Umbilical cord (tissue), 2 donors: ENCODE measurements around the gene ATP6V0A4. TPM values are rescaled to one million over a fixed set of nuclear protein-coding genes. Genes with fewer than 3 reads are reported as not detected.
A peak's percentile ranks its signal among the peaks of the same experiment; 100 is the strongest.
"Not testable (repeated sequence)": the region's sequence is repeated elsewhere in the genome, so short reads cannot be mapped to it uniquely, and the experiment has no call there.

Experiments used
- DNase-seq: peaks from one replicate; pipeline ENCODE4 v3.0.0-alpha.2; 2015; ENCODE audit warnings: low spot score
- total RNA-seq: library from RNA; depleted of rRNA; stranded (reverse); fragments of >200 nt; gene quantifications from one replicate; pipeline ENCODE4 v1.2.3, GENCODE V29; 2014; ENCODE audit warnings: low replicate concordance; ENCODE audit not compliant: insufficient read depth

Gene ATP6V0A4
- total RNA-seq: 7.7 TPM

- DNase-seq: no peak
Measured at GRCh38 chr7:138797715-138798320, at the start of gene ATP6V0A4, which contains the start of gene TMEM213. Gene ATP6V0A4 (minus strand): TSS chr7:138798196. CDS start chr7:138771247, 26,949 bp downstream. Gene TMEM213 (plus strand): TSS chr7:138797994. CDS start chr7:138798105, 111 bp downstream.

- no peak for DNase-seq
Measured at GRCh38 chr7:138845711-138846110, 47.7 kb upstream of the ATP6V0A4 start.

GRCh38 chr7:138843632-138844580 lies 45.9 kb upstream of the ATP6V0A4 start:
- no peak for DNase-seq

GRCh38 chr7:138842111-138842510 lies 44.1 kb upstream of the ATP6V0A4 start:
- peak; percentile 85 for DNase-seq

DNA sequence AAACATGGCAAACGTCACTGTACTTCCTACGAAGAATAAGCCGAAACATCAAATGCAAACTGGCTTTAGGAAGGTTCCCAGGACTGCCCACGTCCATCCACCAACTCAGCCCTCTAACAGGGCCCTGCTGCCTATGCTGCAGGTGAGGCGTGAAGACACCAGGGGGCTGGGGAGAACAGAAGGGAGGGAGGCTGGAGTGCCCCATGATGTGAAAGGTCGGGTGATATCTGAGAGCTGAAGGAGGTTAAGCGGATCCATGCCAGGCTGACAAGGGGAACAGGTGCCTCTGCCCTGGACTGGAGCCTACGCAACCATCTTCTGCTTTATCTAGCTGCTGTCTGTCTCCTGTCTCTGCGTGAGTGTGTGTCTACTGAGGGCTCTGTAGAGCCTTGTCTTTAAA lies 40.2 kb upstream of the ATP6V0A4 start:
- no peak for DNase-seq

DNA sequence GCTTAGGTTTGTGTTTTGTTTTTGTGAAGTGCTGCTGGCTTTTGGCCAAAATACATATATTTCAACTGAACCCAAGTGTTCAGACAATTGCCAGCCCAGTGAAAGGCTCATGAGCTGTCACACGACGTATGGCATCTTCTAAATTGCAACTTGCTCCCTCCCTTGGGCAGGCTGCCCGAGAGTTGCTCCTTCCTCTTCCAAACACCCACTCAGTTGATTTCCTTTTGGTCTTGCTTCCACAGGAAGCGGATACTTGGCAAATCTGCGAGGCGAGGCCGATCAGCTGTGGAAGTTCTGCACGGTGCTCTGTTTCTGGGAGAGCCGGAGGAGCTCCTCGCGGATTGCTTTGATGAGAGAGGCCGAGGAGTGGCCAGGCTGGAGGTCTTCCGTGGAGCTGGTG lies 39.6 kb upstream of the ATP6V0A4 start:
- no peak for DNase-seq

- no peak for DNase-seq
Measured at GRCh38 chr7:138835087-138835486, 37.1 kb upstream of the ATP6V0A4 start.

- no peak for DNase-seq
Measured at GRCh38 chr7:138834583-138834982, 36.6 kb upstream of the ATP6V0A4 start.

DNA sequence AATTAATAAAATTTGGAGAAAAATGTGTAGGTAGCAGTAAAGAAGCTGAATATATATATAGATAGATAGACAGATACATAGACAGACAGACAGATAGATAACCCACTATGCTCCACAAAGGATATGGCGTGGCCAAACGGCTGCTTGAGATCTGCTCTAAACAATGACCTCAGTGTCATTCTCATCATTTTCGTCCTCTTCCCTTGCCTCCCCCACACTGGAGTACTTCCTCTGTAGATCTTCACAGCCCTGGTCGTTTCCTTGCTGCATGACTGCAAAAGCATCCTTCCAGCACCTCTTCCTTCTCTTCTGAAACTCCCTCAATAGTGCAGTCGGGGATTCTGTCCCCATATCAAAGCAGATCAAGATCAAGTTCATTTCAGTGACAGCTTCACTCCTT lies 35.6 kb upstream of the ATP6V0A4 start:
- DNase-seq: no peak

GRCh38 chr7:138832966-138833365 lies 35.0 kb upstream of the ATP6V0A4 start:
- DNase-seq: no peak

DNA sequence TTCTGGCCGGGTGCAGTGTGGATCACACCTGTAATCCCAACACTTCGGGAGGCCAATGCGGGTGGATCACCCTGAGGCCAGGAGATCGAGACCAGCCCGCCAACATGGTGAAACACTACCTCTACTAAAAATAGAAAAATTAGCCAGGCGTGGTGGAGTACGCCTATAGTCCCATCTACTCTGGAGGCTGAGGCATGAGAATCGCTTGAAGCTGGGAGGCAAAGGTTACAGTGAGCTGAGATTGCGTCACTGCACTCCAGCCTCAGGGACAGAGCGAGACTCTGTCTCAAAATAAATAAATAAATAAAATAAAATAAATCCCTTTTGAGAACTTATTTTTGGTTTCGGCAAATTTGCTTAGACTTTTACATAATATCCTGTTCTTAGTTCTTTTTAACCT lies 31.3 kb upstream of the ATP6V0A4 start:
- DNase-seq: no peak

DNA sequence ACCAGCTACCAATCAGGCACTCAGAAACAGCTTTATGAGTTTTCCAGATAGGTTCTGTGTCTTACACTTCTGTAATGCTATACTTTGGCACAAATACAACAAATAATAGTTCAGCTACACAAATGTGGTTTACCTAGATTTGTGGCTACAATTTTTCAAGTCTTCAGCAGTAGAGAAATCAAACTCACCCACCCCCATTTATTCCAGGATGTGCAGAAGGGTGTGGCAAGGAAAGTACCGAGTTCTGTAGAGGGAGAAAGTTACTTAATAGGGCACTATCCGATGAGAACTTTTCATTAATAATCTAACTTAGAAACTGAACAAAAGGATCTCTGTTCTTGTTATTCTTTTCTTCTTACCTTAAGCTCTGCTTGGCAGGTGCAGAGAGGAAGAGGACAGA lies 30.3 kb upstream of the ATP6V0A4 start:
- no peak for DNase-seq

- no peak for DNase-seq
Measured at GRCh38 chr7:138825049-138825721, 27.2 kb upstream of the ATP6V0A4 start.

DNA sequence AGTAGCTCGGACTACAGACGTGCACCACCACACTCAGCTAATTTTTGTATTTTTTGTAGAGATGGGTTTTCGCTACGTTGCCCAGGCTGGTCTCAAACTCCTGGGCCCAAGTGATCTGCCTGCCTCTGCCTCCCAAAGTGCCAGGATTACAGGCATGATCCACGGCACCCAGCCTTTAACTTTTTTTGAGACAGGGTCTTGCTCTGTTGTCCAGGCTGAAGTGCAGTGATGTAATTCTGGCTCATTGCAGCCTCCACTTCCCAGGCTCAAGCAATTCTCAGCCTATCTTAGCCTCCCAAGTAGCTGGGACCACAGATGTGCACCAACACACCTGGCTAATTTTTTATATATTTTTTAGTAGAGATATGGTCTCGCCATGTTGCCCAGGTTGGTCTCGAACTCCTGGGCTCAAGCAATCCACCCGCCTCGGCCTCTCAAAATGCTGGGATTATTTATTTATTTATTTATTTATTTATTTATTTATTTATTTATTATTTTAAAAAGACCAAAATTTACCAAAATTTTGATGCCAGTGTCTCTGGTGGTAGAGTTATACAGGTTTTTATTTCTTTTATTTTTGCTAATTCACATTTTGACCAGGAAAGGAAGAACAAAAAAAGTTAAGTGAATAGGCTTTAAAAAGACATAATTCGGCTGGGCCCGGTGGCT lies 25.0 kb upstream of the ATP6V0A4 start:
- DNase-seq: no peak

DNA sequence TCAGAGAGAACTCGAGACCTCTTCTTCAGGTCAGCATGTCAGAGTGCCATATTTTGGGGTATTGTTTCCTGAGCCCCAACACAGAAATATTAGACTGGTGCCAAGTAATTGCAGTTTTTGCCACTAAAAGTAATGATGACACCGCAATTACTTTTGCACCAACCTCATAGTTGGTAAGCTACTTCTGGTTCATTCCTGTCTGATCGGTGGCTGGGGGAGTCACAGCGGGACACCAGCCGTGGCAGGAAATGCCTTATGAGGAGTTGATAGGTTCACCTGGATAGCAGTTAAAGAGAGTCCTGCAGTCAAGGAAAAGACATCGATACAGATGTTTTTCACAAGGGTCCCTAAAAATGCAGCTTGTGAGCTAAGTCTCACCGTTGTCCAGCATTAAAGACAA lies 23.9 kb upstream of the ATP6V0A4 start:
- no peak for DNase-seq

DNA sequence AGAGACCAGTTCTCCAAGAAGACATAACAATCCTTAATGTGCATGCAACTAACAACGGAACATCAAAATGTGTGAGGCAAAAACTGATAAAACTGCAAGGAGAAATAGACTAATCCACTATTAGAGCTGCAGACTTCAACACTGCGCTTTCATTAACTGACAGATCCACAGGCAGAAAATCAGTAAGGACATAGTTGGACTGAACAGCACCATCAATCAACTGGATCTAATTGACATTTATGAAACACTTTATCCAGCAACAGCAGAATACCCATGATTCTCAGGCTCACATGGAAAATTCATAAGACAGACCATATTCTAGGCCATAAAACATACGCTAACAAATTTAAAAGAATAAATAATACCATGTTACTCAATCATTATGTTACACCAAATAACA lies 21.6 kb upstream of the ATP6V0A4 start:
- no peak for DNase-seq

- no peak for DNase-seq
Measured at GRCh38 chr7:138816650-138817049, 18.7 kb upstream of the ATP6V0A4 start.

- DNase-seq: peak; percentile 48
Measured at GRCh38 chr7:138814816-138815332, 16.9 kb upstream of the ATP6V0A4 start.

DNA sequence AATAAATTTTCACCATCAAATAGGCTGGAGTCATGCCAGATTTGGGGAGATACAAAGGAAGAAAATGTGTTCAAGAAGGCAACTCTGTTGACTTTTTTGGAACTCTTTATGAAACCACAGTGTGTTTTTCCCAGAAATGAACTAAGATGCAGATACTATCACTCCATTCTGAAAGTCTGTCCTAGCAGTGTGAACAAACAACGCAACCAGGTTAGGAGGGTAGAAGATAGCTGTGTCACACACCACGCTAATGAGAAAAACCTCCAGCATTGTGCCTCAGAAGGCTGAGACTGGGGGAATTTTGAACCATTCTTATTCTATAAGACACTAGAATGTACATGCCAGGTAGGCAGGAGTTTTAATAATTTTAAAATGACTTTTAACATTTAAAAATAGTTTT lies 15.9 kb upstream of the ATP6V0A4 start:
- DNase-seq: no peak

DNA sequence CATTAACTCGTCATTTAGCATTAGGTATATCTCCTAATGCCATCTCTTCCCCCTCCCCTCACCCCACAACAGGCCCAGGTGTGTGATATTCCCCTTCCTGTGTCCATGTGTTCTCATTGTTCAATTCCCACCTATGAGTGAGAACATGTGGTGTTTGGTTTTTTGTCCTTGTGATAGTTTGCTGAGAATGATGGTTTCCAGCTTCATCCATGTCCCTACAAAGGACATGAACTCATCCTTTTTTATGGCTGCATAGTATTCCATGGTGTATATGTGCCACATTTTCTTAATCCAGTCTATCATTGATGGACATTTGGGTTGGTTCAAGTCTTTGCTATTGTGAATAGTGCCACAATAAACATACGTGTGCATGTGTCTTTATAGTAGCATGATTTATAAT lies 13.3 kb upstream of the ATP6V0A4 start:
- not testable (repeated sequence) for DNase-seq

DNA sequence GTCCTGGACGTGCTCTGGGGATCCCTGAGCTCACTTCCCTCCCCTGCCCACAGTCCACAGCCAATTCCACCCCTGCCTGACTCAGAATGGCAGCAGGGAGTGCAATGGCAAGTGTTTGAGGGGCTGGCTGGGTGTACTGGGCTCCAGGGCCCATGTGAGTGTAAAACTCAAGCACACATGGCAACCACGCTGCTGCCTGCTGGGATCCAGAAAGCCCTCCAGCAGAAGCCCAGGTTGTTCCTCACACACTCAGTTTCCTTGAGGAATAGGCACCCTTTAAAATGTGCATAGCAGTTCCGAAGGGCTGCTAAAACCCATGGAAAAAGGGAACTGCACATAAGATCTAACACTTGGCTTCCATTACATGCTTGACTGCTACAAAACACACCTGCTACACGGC lies 11.3 kb upstream of the ATP6V0A4 start:
- DNase-seq: no peak
